ENCODE results near the gene CPNE5. TPM values are rescaled to one million over a fixed set of nuclear protein-coding genes. Genes with fewer than 3 reads are reported as not detected.
A peak's percentile ranks its signal among the peaks of the same experiment; 100 is the strongest.

CPNE5 gene
- total and polyA plus RNA-seq, 4 experiments from 2014 or later: 0.47 to 2.7 (median 1.3) TPM

DNA sequence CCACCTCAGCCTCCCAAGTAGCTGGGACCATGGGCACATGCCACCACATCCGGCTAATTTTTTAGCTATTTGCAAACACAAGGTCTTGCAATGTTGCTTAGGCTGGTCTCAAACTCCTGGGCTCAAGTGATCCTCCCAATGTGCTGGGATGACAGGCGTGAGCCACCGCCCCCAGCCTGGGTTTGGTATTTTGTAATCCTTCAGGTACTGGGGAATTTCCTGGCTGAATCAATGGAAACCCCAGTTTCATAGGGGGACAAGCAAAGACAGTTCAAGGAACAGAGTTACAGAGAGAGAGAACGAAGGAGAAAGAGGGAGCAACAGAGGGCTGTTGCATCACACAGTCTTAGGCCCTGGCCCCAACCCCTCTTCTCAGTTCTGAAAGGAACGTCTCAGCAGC, 105.9 kb downstream of the CPNE5 start:
- no peaks in the 10 kb centered on the region for H3K36me3 Mint-ChIP-seq
- no peaks in the 10 kb centered on the region for H3K9me3 Mint-ChIP-seq
- H3K4me1 Mint-ChIP-seq: peaks cover 7 to 12% (median 10%) of the 10 kb centered on the region in 4 donors
- Histone ChIP-seq H3K36me3 (ENCODE audit: insufficient read depth, low read length) (no peaks in the 10 kb centered on the region), H3K9me3 (ENCODE audit: control insufficient read depth in 1 of 2, low read length in 2 of 2) (no peaks in the 10 kb centered on the region), H3K4me3 (ENCODE audit: low read length in 2 of 2) (no peak overlapping the region), H3K4me1 (ENCODE audit: insufficient read depth, low read length) (peaks cover 12% of the 10 kb centered on the region), H3K27me3 (ENCODE audit: insufficient read depth, low read length) (no peaks in the 10 kb centered on the region), H3K27ac (ENCODE audit: low read depth, low read length) (no peak overlapping the region)
- intact Hi-C loops (cut with micrococcal nuclease): no loop called here
- ChIA-PET POLR2A (ENCODE audit: partially characterized antibody) (no interaction called here), CTCF (ENCODE audit: partially characterized antibody) (interaction anchor here (1.3 kb wide), 1 partner anchor 28 kb away, joined by 3 read pairs; no protein-coding TSS in a partner anchor)
- H3K27ac Mint-ChIP-seq: peak overlapping the region in 2 of 7 donors; percentile 46 to 55
- DNase-seq: no peak
- no peak overlapping the region for H3K4me3 Mint-ChIP-seq
- no peaks in the 10 kb centered on the region for H3K27me3 Mint-ChIP-seq

DNA sequence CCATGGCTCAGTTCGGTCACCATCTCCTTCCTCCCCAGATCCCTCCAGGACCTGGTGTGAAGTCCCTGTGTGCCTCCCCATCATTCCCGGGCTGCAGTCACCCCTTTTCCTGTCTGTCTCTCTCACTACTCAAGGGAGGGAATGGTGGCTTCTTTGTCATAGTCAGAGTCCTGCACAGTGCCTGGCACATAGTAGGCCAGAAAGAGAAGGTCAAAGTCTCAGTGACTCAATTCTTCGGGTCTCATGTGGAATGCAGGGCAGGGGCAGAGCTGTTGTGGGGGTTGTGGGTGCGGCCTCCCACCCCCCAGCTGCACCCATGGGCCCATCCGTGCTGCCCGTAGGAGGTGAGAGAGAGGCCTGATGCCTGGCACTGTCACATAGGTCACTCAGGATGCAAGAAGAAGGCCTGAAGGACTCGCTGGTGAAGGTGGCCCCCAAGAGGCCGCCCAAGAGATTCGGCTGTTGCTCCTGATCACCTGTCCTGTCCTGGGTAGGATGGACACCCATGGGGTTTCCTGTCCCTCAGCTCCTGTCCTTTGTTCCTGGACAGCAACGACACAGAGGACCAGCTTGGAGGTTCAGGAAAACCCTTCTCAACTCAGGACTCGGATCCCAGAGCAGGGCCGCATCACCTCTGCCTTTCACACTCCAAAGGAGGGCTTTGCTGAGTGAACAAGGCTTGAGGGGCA, 107.5 kb downstream of the CPNE5 start:
- DNase-seq: no peak
- H3K4me1 ChIP-seq (ENCODE audit: insufficient read depth, low read length): peaks cover 25% of the 10 kb centered on the region
- no peaks in the 10 kb centered on the region for H3K36me3 ChIP-seq (ENCODE audit: insufficient read depth, low read length)
- CTCF ChIA-PET (ENCODE audit: partially characterized antibody): interaction anchor here (1.0 kb wide), 1 partner anchor 27 kb away, joined by 4 read pairs; no protein-coding TSS in a partner anchor
- no peaks in the 10 kb centered on the region for H3K27me3 ChIP-seq (ENCODE audit: insufficient read depth, low read length)
- Mint-ChIP-seq H3K4me3 (no peak overlapping the region), H3K27me3 (no peaks in the 10 kb centered on the region), H3K4me1 (peaks cover 20 to 27% (median 24%) of the 10 kb centered on the region in 4 donors), H3K36me3 (no peaks in the 10 kb centered on the region), H3K27ac (peak overlapping the region in 1 of 7 donors; percentile 76), H3K9me3 (no peaks in the 10 kb centered on the region)
- POLR2A ChIA-PET (ENCODE audit: partially characterized antibody): interaction anchor here (1.0 kb wide), 1 partner anchor 21 kb away, joined by 3 read pairs; no protein-coding TSS in a partner anchor
- H3K9me3 ChIP-seq (ENCODE audit: control insufficient read depth in 1 of 2, low read length in 2 of 2): no peaks in the 10 kb centered on the region
- H3K4me3 ChIP-seq (ENCODE audit: low read length in 2 of 2): no peak overlapping the region
- no peak overlapping the region for H3K27ac ChIP-seq (ENCODE audit: low read depth, low read length)
- intact Hi-C loops (cut with micrococcal nuclease): no loop called here

DNA sequence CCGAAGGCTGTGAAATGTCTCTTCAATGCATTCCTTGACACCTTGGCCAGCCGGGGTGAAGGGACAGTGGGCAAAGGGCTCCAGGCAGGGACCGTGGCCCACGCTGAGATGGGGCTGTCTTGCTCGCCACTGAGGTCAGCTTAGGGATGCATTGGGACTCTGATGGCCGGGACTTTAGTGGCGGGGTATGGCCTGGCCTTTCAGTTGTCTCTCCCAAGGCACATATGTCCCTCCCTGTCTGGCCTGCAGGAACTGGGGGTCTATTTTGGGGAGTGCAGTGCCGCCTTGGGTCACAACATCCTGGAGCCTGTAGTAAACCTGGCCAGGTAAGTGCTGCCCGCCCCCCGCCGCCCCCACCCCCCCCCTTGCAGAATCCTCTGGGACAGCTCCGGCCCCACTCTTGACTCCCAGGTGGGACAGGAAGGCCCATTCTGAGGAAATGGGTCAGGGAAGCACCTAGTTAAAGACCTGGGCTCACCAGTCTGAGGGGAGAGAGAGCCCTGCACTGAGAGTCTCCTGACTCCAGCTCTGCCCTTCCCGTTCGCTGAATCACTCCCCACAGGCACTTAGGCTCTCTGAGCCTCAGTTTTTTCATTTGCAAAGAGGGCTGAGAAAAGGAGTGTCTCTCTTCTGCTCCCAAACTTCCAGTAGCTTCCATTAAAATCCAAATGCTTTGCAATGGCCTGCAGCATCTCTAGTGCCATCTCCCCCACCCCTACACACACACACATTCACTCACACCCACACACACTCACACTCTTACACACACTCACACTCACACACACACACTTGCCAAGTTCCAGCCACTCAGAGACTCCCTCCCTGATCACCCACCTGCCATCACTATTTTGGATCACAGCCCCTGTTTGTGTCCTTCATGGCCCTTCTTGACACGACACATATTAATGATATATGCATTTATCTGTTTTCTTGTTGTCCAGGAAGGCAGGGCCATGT, 108.5 kb downstream of the CPNE5 start:
- no peak overlapping the region for H3K27ac ChIP-seq (ENCODE audit: low read depth, low read length)
- Mint-ChIP-seq H3K27ac (peak overlapping the region in 2 of 7 donors; percentile 5 to 69), H3K4me1 (peaks cover 20 to 33% (median 27%) of the 10 kb centered on the region in 4 donors), H3K27me3 (no peaks in the 10 kb centered on the region), H3K36me3 (no peaks in the 10 kb centered on the region), H3K9me3 (no peaks in the 10 kb centered on the region), H3K4me3 (no peak overlapping the region)
- intact Hi-C loops (cut with micrococcal nuclease): no loop called here
- POLR2A ChIA-PET (ENCODE audit: partially characterized antibody): no interaction called here
- peaks cover 25% of the 10 kb centered on the region for H3K4me1 ChIP-seq (ENCODE audit: insufficient read depth, low read length)
- H3K4me3 ChIP-seq (ENCODE audit: low read length in 2 of 2): no peak overlapping the region
- no peaks in the 10 kb centered on the region for H3K36me3 ChIP-seq (ENCODE audit: insufficient read depth, low read length)
- no peaks in the 10 kb centered on the region for H3K9me3 ChIP-seq (ENCODE audit: control insufficient read depth in 1 of 2, low read length in 2 of 2)
- no peaks in the 10 kb centered on the region for H3K27me3 ChIP-seq (ENCODE audit: insufficient read depth, low read length)
- no peak for DNase-seq
- CTCF ChIA-PET (ENCODE audit: partially characterized antibody): interaction anchor here (1.0 to 1.3 kb wide), 3 partner anchors 28 to 35 kb away, joined by 3 to 6 read pairs (median 4); no protein-coding TSS in a partner anchor

DNA sequence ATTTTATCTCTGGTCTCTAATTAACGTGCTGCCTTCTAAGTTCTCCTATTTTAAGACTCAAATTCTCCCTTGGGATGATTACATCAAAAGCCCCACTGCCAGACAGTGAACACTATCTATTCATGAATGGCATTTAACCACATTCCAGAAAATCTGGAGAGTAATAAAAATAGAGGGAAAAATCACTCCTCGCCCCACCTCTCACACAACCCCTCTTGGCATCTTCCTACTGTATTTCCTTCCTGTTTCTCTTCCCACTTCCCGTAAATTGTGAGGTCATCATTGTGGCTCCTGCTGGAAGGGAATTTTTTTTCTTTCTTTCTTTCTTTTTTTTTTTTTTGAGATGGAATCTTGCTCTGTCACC, 110.1 kb downstream of the CPNE5 start:
- H3K9me3 Mint-ChIP-seq: no peaks in the 10 kb centered on the region
- H3K4me1 Mint-ChIP-seq: peaks cover 18 to 29% (median 25%) of the 10 kb centered on the region in 4 donors
- no peaks in the 10 kb centered on the region for H3K27me3 Mint-ChIP-seq
- no peak overlapping the region for H3K4me3 ChIP-seq (ENCODE audit: low read length in 2 of 2)
- H3K4me1 ChIP-seq (ENCODE audit: insufficient read depth, low read length): peaks cover 14% of the 10 kb centered on the region
- DNase-seq: no peak
- no peak overlapping the region for H3K4me3 Mint-ChIP-seq
- intact Hi-C loops (cut with micrococcal nuclease): no loop called here
- H3K9me3 ChIP-seq (ENCODE audit: control insufficient read depth in 1 of 2, low read length in 2 of 2): no peaks in the 10 kb centered on the region
- POLR2A ChIA-PET (ENCODE audit: partially characterized antibody): no interaction called here
- H3K36me3 Mint-ChIP-seq: no peaks in the 10 kb centered on the region
- CTCF ChIA-PET (ENCODE audit: partially characterized antibody): interaction anchor here (1.0 kb wide), 1 partner anchor 31 kb away, joined by 3 read pairs; no protein-coding TSS in a partner anchor
- no peak overlapping the region for H3K27ac ChIP-seq (ENCODE audit: low read depth, low read length)
- H3K27ac Mint-ChIP-seq: no peak overlapping the region
- H3K27me3 ChIP-seq (ENCODE audit: insufficient read depth, low read length): no peaks in the 10 kb centered on the region
- no peaks in the 10 kb centered on the region for H3K36me3 ChIP-seq (ENCODE audit: insufficient read depth, low read length)

DNA sequence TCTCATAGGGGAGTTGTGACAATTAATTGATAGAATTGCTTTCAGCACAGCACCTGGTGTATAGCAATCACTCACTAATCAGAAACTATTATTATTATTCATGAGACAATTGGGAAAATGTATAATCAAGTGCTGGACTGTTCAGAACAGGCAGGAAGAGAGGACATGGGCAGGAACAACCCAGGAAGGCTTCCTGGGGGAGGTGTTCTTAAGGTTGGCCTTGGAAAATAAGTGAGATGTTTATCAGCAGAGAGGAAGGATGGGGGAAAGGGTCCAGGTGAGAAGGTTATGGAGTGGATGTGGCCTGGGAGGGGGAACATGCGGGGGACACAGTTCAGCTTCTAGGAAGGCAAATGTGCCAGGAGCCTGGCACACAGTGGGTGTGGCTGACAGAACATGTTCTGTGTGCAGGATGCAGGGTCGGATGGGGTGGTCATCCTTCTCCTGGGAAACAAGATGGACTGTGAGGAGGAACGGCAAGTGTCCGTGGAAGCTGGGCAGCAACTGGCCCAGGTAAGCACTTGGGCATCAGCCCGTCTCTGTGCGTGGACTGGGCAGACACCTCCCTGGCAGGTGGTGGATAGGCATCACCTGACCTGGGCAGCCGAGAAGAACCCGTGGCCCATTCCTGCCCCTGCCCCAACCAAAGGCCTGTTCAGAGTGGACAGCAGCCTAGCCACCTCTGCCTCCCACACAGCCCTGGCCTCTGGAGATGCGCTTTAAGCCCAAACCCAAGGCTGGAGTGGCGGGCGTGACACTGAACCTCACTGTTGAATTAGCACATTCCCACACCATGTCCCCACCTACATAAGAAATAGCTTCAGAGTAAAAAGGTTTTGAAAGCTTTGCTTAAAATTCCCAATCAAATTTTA, 110.7 kb downstream of the CPNE5 start:
- H3K36me3 ChIP-seq (ENCODE audit: insufficient read depth, low read length): no peaks in the 10 kb centered on the region
- POLR2A ChIA-PET (ENCODE audit: partially characterized antibody): no interaction called here
- H3K27ac Mint-ChIP-seq: no peak overlapping the region

DNA sequence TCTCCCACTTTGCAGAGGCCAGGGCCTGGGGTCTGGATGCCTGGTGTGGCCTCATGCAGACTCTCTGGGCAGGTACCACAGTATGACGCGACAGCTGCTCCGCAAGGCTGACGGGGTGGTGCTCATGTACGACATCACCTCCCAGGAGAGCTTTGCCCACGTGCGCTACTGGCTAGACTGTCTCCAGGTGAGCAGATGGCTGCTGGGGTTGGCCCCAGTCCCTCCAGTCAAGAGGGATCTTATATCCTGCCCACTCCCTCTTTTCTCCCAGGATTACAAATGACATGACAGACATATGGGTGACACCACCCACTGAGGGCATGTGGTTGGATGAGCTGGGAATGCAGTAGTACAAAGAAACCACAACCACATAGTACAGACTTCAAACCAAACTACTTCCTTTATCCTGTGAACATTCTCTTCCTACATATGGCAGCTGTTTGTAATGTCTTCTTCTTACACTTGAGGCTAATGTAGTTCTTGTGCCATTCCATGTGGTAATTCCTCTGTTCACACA, 111.7 kb downstream of the CPNE5 start:
- Mint-ChIP-seq H3K4me3 (peak overlapping the region in 2 of 8 donors; percentile 3 to 60), H3K9me3 (no peaks in the 10 kb centered on the region), H3K4me1 (peaks cover 18 to 29% (median 25%) of the 10 kb centered on the region in 4 donors), H3K36me3 (no peaks in the 10 kb centered on the region), H3K27ac (peak overlapping the region in 2 of 7 donors; percentile 1 to 32), H3K27me3 (no peaks in the 10 kb centered on the region)
- CTCF ChIA-PET (ENCODE audit: partially characterized antibody): interaction anchor here (1.3 kb wide), 2 partner anchors 28 to 96 kb away, joined by 3 to 4 read pairs; no protein-coding TSS in a partner anchor
- H3K27me3 ChIP-seq (ENCODE audit: insufficient read depth, low read length): no peaks in the 10 kb centered on the region
- intact Hi-C loops (cut with micrococcal nuclease): no loop called here
- H3K27ac ChIP-seq (ENCODE audit: low read depth, low read length): no peak overlapping the region
- H3K36me3 ChIP-seq (ENCODE audit: insufficient read depth, low read length): no peaks in the 10 kb centered on the region
- POLR2A ChIA-PET (ENCODE audit: partially characterized antibody): no interaction called here
- DNase-seq: no peak
- H3K9me3 ChIP-seq (ENCODE audit: control insufficient read depth in 1 of 2, low read length in 2 of 2): no peaks in the 10 kb centered on the region
- no peak overlapping the region for H3K4me3 ChIP-seq (ENCODE audit: low read length in 2 of 2)
- H3K4me1 ChIP-seq (ENCODE audit: insufficient read depth, low read length): peaks cover 14% of the 10 kb centered on the region

More for the DNA sequence above, 110.7 kb downstream of the CPNE5 start:
- Mint-ChIP-seq H3K9me3 (no peaks in the 10 kb centered on the region), H3K36me3 (no peaks in the 10 kb centered on the region), H3K4me3 (peak overlapping the region in 1 of 8 donors; percentile 12), H3K27me3 (no peaks in the 10 kb centered on the region), H3K4me1 (peaks cover 18 to 29% (median 25%) of the 10 kb centered on the region in 4 donors)
- intact Hi-C loops (cut with micrococcal nuclease): no loop called here
- H3K4me1 ChIP-seq (ENCODE audit: insufficient read depth, low read length): peaks cover 14% of the 10 kb centered on the region
- no peak overlapping the region for H3K27ac ChIP-seq (ENCODE audit: low read depth, low read length)
- H3K4me3 ChIP-seq (ENCODE audit: low read length in 2 of 2): no peak overlapping the region
- H3K9me3 ChIP-seq (ENCODE audit: control insufficient read depth in 1 of 2, low read length in 2 of 2): no peaks in the 10 kb centered on the region
- CTCF ChIA-PET (ENCODE audit: partially characterized antibody): interaction anchor here (1.0 kb wide), 1 partner anchor 31 kb away, joined by 3 read pairs; no protein-coding TSS in a partner anchor
- no peak for DNase-seq
- no peaks in the 10 kb centered on the region for H3K27me3 ChIP-seq (ENCODE audit: insufficient read depth, low read length)
